ENCODE results near the gene NELL1. TPM values are rescaled to one million over a fixed set of nuclear protein-coding genes. Genes with fewer than 3 reads are reported as not detected.

NELL1 gene
- total RNA-seq, 1 experiment from 2014 or later, result 0.22 TPM

GRCh38 chr11:21069909-21070308 is 400.5 kb downstream of the NELL1 start:
- H2BK20ac ChIP-seq (ENCODE audit: low read depth, low read length, poor library complexity, severe bottlenecking), result no peak overlapping the region
- Mint-ChIP-seq H3K4me1 (peaks cover 20 to 21% of the 10 kb centered on the region in 2 experiments), H3K27ac (no peak overlapping the region), H3K27me3 (ENCODE audit: low read depth) (no peaks in the 10 kb centered on the region), H3K36me3 (ENCODE audit: insufficient read depth in 1 of 3, low read depth in 3 of 3) (no peaks in the 10 kb centered on the region), H3K4me3 (no peak overlapping the region), H3K9me3 (no peaks in the 10 kb centered on the region)
- H4K91ac ChIP-seq (ENCODE audit: insufficient read length, low read depth, low read length), result no peak overlapping the region
- WGBS (ENCODE audit: extremely low coverage, insufficient read length, low lambda C conversion rate), result no CpG with 5 or more reads among the region's 5 CpGs
- H3K9ac ChIP-seq (ENCODE audit: extremely low read depth, insufficient read length, low read length), result no peak overlapping the region
- no peak overlapping the region for H4K8ac ChIP-seq (replicated peaks; ENCODE audit: insufficient read length, low read depth, low read length)
- no peaks in the 10 kb centered on the region; the same call in 1 of the 2 replicates for H3K4me1 ChIP-seq (ENCODE audit: insufficient read depth, low read length)
- H3K9me3 ChIP-seq (ENCODE audit: control insufficient read depth, low read depth, low read length), result no peaks in the 10 kb centered on the region
- H3K18ac ChIP-seq (ENCODE audit: insufficient read length, low read depth, low read length), result no peak overlapping the region
- H3K56ac ChIP-seq (ENCODE audit: insufficient read length, low read depth, low read length), result no peak overlapping the region
- no peak overlapping the region for H3K23ac ChIP-seq (ENCODE audit: insufficient read length, low read depth, low read length)
- no peak overlapping the region for H2BK12ac ChIP-seq (ENCODE audit: insufficient read length, low read depth, low read length)
- no peak overlapping the region for H3K27ac ChIP-seq (ENCODE audit: insufficient read length, low read depth, low read length)
- no peak for DNase-seq
- H2BK15ac ChIP-seq (ENCODE audit: low read depth, low read length), result no peak overlapping the region
- no peak overlapping the region for H3K14ac ChIP-seq (ENCODE audit: insufficient read depth, low read length)
- H3K4ac ChIP-seq (ENCODE audit: low read depth, low read length), result no peak overlapping the region
- TF ChIP-seq CTCF (conservative IDR thresholded peaks at IDR 0.05), result no peak
- H3K79me1 ChIP-seq (ENCODE audit: insufficient read depth, low read depth, low read length, poor library complexity, severe bottlenecking), result no peaks in the 10 kb centered on the region
- H4K20me1 ChIP-seq (ENCODE audit: control insufficient read depth, insufficient read depth, insufficient read length), result no peaks in the 10 kb centered on the region
- no peak overlapping the region for H2AK5ac ChIP-seq (ENCODE audit: insufficient read length, low read length)
- H2AFZ ChIP-seq (ENCODE audit: low read length), result no peak overlapping the region
- no peak overlapping the region for H3T11ph ChIP-seq (ENCODE audit: low read length)
- H3K27me3 ChIP-seq (ENCODE audit: insufficient read depth, low read length), result no peaks in the 10 kb centered on the region; the same call in 1 of the 2 replicates
- no peak overlapping the region for H2BK5ac ChIP-seq (ENCODE audit: insufficient read length, low read length)
- no peak overlapping the region for H3K4me2 ChIP-seq (ENCODE audit: insufficient read depth, insufficient read length, low read length)
- no peak overlapping the region for H4K5ac ChIP-seq (ENCODE audit: insufficient read length, low read depth, low read length)
- no peaks in the 10 kb centered on the region for H3K23me2 ChIP-seq (ENCODE audit: insufficient read length, low read depth, low read length, poor library complexity, severe bottlenecking)
- no peak overlapping the region for H2BK120ac ChIP-seq (ENCODE audit: low read depth, low read length, poor library complexity, severe bottlenecking)
- no peaks in the 10 kb centered on the region for H3K79me2 ChIP-seq (ENCODE audit: insufficient read depth, low read length)

Measured in H9 (cell line).